Activated CD8-positive, alpha-beta T cell treated with anti-CD3 and anti-CD28 coated beads, Interleukin-2, amount 10 ng/mL, durations not matched to agents 7 days and 5 days (primary cell): ENCODE data around the gene CCL5. TPM values are rescaled to one million over a fixed set of nuclear protein-coding genes. Genes with fewer than 3 reads are reported as not detected.

Experiments used
- ATAC-seq: fragments of 150-1000 bp; cut with Tn5 transposase; one replicate; pipeline ENCODE4 v1.10.0; 2021; ENCODE audit warnings: moderate library complexity
- CTCF ChIA-PET: fragments of 350-600 bp; sonication (Branson Sonifier 250); formaldehyde crosslinking; loops from one replicate; lab custom pipeline; 2021; ENCODE audit warnings: antibody characterized with exemption; lab: Charles Lee
- POLR2A ChIA-PET: fragments of 350-600 bp; sonication (Branson Sonifier 250); formaldehyde crosslinking; loops from one replicate; lab custom pipeline; 2021; ENCODE audit warnings: antibody characterized with exemption; lab: Charles Lee
- DNase-seq: peaks from one replicate; pipeline ENCODE4 v3.0.0-alpha.2; 2020
- H3K27ac Mint-ChIP-seq: one replicate; pipeline ENCODE4 v1.8.0; 2021; ENCODE audit warnings: mild to moderate bottlenecking, mixed read lengths
- H3K27me3 Mint-ChIP-seq: one replicate; pipeline ENCODE4 v1.8.0; 2021; ENCODE audit warnings: low read depth, mixed read lengths
- H3K36me3 Mint-ChIP-seq: one replicate; pipeline ENCODE4 v1.8.0; 2021; ENCODE audit warnings: low read depth, mixed read lengths
- H3K4me1 Mint-ChIP-seq: one replicate; pipeline ENCODE4 v1.8.0; 2021; ENCODE audit warnings: low read depth, mixed read lengths
- H3K4me3 Mint-ChIP-seq: one replicate; pipeline ENCODE4 v1.8.0; 2021; ENCODE audit warnings: mild to moderate bottlenecking, mixed read lengths
- H3K9me3 Mint-ChIP-seq: one replicate; pipeline ENCODE4 v1.8.0; 2022; ENCODE audit warnings: mixed read lengths; ENCODE audit not compliant: insufficient read depth
- total RNA-seq, 2 experiments: library from RNA; stranded (reverse); gene quantifications; one replicate each; pipeline ENCODE4 v1.2.3, GENCODE V29; 2021

The CCL5 gene
- 100 to 1,000 TPM; 275 to 301 TPM for total RNA-seq

DNA sequence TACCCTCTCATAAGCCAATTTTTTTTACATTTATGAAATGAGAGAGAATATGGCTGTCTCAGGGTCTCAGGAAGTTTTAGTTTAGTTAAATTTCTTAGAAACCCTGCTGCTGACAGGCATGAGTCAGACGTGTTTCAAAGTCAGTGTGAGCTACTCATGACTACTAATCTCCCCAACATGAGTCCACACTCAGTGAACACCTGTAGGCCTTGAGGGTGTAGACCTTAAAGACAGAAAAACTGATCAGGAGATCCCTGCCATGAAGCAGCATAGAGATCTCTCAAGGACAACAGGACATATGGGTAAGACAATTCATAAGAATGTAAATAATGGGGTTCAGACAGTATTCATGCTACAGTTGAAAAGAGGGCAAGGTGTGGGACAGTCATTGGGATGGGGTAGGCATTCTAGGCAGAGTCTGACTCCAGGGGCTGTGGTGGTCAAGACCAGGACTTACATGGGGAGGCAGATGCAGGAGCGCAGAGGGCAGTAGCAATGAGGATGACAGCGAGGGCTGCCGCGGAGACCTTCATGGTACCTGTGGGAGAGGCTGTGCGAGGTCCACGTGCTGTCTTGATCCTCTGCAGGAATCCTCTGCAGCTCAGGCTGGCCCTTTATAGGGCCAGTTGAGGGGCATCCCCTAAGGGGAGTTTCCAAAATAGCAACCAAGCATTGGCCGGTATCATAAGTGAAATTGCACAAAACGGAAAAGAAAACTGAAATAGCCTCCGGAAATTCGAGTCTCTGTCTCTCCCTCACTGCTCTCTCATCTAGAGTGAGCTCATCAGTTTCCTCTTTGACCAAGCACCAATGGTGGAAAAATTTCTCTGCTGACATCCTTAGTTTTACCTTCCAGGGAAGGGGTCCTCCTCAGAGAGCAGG, at the start of gene CCL5:
TSS of gene CCL5 (minus strand) at position 588 of the 882 bp plus-strand sequence.
- Mint-ChIP-seq H3K27me3 (no peaks in the 10 kb centered on the region), H3K9me3 (no peaks in the 10 kb centered on the region), H3K4me1 (peaks cover 65% of the 10 kb centered on the region), H3K27ac (peak within 1 kb of the TSS; percentile 96), H3K4me3 (peak within 1 kb of the TSS; percentile 90), H3K36me3 (peaks cover 45% of the 10 kb centered on the region)
- ATAC-seq, result peak; percentile 80
- CTCF ChIA-PET, result interaction anchor here (0.6 to 6.8 kb wide), 18 partner anchors 9 to 269 kb away, joined by 3 to 49 read pairs (median 4); partner anchors contain the start of genes RDM1 and TAF15
- peak; percentile 83 for DNase-seq
- POLR2A ChIA-PET, result interaction anchor here (0.6 to 9.9 kb wide), 19 partner anchors 9 to 687 kb away, joined by 3 to 121 read pairs (median 3); partner anchors contain the start of genes HEATR9, RDM1 and TAF15

DNA sequence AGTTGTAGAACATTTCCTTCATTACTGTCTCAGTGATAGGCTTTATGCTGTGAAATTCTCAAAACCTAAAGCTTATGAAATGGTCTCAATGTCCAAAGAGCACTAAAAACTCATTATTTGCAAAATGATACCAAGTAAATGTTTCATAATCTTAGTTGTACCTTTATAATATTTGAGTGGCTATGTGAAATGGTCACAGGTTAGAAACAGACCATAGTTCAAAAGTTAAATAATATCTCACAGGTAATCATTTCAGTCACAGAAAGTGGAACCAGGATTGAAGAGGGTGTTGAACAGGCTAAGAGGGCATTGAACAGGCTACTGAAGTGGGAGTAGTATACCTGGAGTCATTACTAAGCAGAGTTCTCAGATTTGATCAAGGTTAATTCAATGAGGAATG, 47.6 kb upstream of the CCL5 start:
- ChIA-PET CTCF (no interaction called here), POLR2A (no interaction called here)
- ATAC-seq (no peak), DNase-seq (no peak)
- Mint-ChIP-seq H3K4me1 (peaks cover 56% of the 10 kb centered on the region), H3K9me3 (no peaks in the 10 kb centered on the region), H3K4me3 (no peak overlapping the region), H3K27ac (no peak overlapping the region), H3K27me3 (no peaks in the 10 kb centered on the region), H3K36me3 (peaks cover 48% of the 10 kb centered on the region)

DNA sequence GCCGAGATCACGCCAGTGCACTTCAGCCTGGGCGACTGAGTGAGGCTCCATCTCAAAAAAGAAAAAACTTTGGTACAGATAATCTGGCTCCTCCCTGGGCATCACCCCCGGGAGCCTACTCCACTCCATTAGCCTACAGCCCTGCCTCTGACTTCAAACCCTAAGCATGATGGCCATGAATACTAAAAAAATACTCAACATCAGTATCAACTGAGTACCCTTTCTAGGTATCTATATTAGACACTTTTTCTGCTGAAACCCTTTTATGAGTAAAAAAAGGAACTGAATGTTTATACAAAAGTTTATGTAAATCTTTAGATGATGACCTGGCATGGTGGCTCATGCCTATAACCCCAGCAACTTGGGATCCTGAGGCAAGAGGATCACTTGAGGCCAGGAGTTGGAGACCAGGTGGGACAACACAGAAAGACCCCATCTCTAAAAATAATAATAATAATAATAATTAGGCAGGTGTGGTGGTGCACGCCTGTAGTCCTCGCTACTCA, 43.5 kb upstream of the CCL5 start:
- Mint-ChIP-seq H3K9me3 (no peaks in the 10 kb centered on the region), H3K27ac (no peak overlapping the region), H3K4me3 (no peak overlapping the region), H3K4me1 (peaks cover 61% of the 10 kb centered on the region), H3K27me3 (no peaks in the 10 kb centered on the region), H3K36me3 (peaks cover 69% of the 10 kb centered on the region)
- no peak for DNase-seq
- ChIA-PET CTCF (interaction anchor here (0.8 to 1.8 kb wide), 3 partner anchors 21 to 74 kb away, joined by 3 to 12 read pairs (median 4); no protein-coding TSS in a partner anchor), POLR2A (interaction anchor here (0.7 kb wide), 1 partner anchor 11 kb away, joined by 3 read pairs; no protein-coding TSS in a partner anchor)
- ATAC-seq, result no peak

DNA sequence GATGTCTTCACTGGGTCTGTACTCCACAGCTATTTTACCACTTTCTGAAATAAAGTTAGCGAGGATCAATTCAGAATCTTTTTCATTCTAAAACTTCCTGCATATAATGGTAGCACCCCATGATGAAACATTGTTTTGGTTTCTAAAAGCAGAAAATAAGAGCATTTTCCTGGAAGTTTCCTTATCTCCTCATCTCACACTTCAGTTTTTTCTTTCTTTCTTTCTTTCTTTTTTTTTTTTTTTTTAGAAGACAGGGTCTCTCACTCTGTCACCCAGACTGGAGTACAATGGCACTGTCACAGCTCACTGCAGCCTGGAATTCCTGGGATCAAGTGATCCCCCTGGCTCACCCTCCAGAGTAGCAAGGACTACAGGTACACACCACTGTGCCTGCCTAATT, 40.1 kb upstream of the CCL5 start:
- H3K4me3 Mint-ChIP-seq, result peak overlapping the region; percentile 34
- H3K27me3 Mint-ChIP-seq, result no peaks in the 10 kb centered on the region
- H3K9me3 Mint-ChIP-seq, result no peaks in the 10 kb centered on the region
- H3K27ac Mint-ChIP-seq, result peak overlapping the region; percentile 79
- POLR2A ChIA-PET, result interaction anchor here (1.5 kb wide), 1 partner anchor 40 kb away, joined by 3 read pairs; the partner anchor contains the start of gene CCL5
- DNase-seq (no peak), ATAC-seq (no peak)
- peaks cover 56% of the 10 kb centered on the region for H3K4me1 Mint-ChIP-seq
- CTCF ChIA-PET, result no interaction called here
- H3K36me3 Mint-ChIP-seq, result peaks cover 73% of the 10 kb centered on the region

DNA sequence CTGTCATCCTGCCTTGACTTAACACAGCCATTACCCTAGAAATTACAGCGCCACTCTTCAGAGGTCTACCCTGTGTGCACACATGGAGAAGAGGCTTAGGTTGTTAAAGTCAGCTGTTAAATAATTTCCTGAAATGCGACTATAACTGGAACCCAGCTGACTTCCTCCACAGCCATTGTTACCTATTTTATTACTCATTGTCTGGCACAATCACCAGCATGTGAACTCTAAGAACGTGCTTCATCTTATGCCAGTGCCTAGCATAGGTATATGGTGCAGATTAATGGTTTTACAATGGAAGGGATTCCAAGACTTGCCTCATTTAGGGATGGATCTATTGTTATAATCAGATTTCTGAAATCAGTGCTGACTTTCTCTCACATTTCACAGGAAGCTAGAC, 38.5 kb upstream of the CCL5 start:
- ATAC-seq, result no peak
- H3K36me3 Mint-ChIP-seq, result peaks cover 68% of the 10 kb centered on the region
- H3K27me3 Mint-ChIP-seq, result no peaks in the 10 kb centered on the region
- peaks cover 53% of the 10 kb centered on the region for H3K4me1 Mint-ChIP-seq
- ChIA-PET CTCF (interaction anchor here (0.9 to 1.2 kb wide), 3 partner anchors 8 to 64 kb away, joined by 3 read pairs; no protein-coding TSS in a partner anchor), POLR2A (interaction anchor here (0.7 kb wide), 1 partner anchor 13 kb away, joined by 3 read pairs; no protein-coding TSS in a partner anchor)
- DNase-seq, result no peak
- no peak overlapping the region for H3K27ac Mint-ChIP-seq
- no peak overlapping the region for H3K4me3 Mint-ChIP-seq
- H3K9me3 Mint-ChIP-seq, result no peaks in the 10 kb centered on the region

DNA sequence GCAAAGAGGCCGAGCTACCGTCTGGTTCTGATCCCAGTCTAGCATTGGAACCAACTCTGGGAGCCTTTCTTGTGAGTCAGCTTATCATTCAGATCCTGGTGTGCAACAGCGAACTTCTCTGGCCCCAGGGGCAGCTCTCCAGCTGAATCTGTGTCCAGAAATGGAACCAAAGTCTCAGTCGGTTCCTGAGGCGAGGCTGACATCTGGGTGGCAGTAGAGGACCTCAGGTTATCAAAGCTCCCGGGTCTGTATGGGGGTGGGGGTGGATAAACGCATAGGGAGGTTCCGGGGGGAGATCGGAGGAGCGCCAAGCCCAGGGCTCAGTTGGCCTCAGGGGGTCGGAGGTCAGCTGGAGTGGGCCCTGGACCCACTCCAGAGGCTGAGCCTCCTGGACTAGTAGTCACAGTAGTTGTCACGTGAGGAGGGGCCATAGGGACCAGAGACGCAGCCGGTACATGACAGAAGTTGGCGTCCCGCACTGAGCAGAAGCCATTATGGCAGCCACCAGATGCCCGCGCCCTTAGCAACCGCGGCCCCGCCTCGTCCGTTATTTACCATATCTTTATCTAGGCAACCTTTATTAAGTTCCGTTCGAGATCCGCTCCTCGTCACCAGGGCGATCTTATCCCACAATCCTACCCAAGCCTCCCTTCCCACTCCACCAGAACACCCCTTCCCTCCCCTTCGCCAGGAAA, 37.5 kb upstream of the CCL5 start:
- Mint-ChIP-seq H3K4me3 (no peak overlapping the region), H3K9me3 (no peaks in the 10 kb centered on the region), H3K27ac (no peak overlapping the region), H3K27me3 (no peaks in the 10 kb centered on the region), H3K36me3 (peaks cover 68% of the 10 kb centered on the region), H3K4me1 (peaks cover 57% of the 10 kb centered on the region)
- ATAC-seq (no peak), DNase-seq (no peak)
- POLR2A ChIA-PET, result no interaction called here
- CTCF ChIA-PET, result no interaction called here

DNA sequence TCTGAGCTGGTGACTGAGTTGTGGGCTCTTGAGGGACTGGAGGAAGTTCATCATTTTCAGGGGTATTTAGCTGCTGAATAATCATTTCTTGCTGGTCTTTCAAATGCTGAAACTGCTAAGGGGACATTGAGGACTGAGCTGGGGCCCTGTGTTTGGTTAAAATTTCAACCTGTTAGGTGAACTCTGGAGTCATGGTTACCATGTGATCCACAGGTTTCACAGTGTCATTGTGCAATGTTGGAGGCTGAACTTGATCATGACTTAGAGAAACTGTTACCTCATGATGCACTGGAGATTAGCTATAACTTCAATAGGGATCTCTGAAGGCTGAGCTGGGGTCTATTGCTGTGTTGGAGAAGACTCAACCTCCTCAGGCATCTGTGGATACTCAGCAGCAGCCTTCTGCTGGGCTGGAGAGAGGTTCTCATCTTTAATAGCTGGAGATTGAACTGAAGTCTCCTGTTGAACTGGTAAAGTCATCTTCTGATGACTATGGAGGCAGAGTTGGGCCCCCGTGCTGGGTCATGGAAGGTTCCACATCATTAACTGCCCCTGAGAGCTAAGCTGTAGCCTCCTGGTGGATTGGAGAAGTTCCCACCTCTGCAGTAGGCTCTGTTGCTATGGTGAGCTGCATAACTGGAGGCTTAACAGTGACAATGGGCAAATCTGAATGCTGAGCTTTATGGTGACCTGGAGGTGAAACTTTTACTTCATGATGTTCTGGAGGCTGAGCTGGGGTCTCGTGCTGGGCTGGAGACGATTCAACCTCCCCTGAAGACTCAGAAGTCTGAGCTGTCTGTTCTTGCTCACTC, 35.2 kb upstream of the CCL5 start:
- H3K4me3 Mint-ChIP-seq, result no peak overlapping the region

DNA sequence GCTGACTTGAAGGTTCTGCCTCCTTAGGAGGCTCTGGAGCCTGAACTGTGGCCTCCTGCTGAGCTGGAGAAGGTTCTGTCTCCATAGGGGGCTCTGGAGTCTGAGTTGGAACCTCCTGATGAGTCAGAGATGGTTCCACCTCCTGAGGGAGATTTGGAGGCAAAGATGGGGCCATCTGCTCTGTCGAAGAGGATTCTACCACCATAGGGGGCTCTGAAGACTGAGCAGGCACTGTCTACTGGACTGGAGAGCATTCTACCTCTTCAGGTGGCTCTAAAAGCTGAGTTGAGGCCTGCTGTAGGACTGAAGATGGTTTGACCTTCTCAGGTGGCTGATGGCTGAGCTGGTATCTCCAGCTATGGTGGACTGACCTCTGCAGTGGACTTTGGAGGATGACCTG, 34.2 kb upstream of the CCL5 start:
- no peak for ATAC-seq
- CTCF ChIA-PET, result interaction anchor here (0.5 to 2.1 kb wide), 7 partner anchors 14 to 234 kb away, joined by 3 to 6 read pairs (median 3); no protein-coding TSS in a partner anchor
- peaks cover 59% of the 10 kb centered on the region for H3K36me3 Mint-ChIP-seq

More for the DNA sequence above, 35.2 kb upstream of the CCL5 start:
- no peaks in the 10 kb centered on the region for H3K27me3 Mint-ChIP-seq
- no peak for DNase-seq
- ChIA-PET POLR2A (interaction anchor here (1.0 to 3.0 kb wide), 3 partner anchors 16 to 36 kb away, joined by 3 to 11 read pairs (median 8); partner anchors contain the start of gene CCL5), CTCF (interaction anchor here (0.7 to 2.1 kb wide), 12 partner anchors 8 to 66 kb away, joined by 3 to 8 read pairs (median 4); partner anchors contain the start of genes CCL5 and RDM1)
- ATAC-seq, result no peak
- peaks cover 46% of the 10 kb centered on the region for H3K4me1 Mint-ChIP-seq
- H3K27ac Mint-ChIP-seq, result no peak overlapping the region
- peaks cover 60% of the 10 kb centered on the region for H3K36me3 Mint-ChIP-seq
- no peaks in the 10 kb centered on the region for H3K9me3 Mint-ChIP-seq

DNA sequence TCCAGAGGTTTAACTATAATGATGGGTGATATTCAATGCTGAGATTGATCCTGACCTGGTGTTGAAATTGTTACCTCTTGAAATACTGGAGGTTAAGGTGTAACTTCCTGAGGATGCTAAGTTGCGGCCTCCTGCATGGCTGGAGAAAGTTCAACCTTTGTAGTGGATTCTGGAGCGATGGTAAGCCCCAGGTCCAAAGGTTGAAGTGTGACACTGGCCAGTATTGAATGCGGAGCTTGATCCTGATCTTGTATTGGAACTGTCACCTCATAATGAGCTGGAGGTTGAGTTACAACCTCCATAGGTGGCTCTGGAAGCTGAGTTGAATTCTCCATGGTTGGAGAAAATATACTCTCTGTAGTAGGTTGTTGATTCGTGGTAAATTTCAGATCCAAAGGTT, 33.4 kb upstream of the CCL5 start:
- Mint-ChIP-seq H3K27me3 (no peaks in the 10 kb centered on the region), H3K36me3 (peaks cover 64% of the 10 kb centered on the region), H3K9me3 (no peaks in the 10 kb centered on the region), H3K27ac (no peak overlapping the region), H3K4me1 (peaks cover 43% of the 10 kb centered on the region), H3K4me3 (no peak overlapping the region)
- POLR2A ChIA-PET, result interaction anchor here (1.1 to 3.0 kb wide), 2 partner anchors 11 to 34 kb away, joined by 3 to 11 read pairs; partner anchors contain the start of gene CCL5
- no peak for ATAC-seq
- CTCF ChIA-PET, result interaction anchor here (0.9 to 1.5 kb wide), 4 partner anchors 12 to 159 kb away, joined by 3 to 4 read pairs (median 4); no protein-coding TSS in a partner anchor
- no peak for DNase-seq

More for the DNA sequence above, 34.2 kb upstream of the CCL5 start:
- H3K9me3 Mint-ChIP-seq, result no peaks in the 10 kb centered on the region
- H3K27me3 Mint-ChIP-seq, result no peaks in the 10 kb centered on the region
- POLR2A ChIA-PET, result interaction anchor here (3.0 kb wide), 1 partner anchor 35 kb away, joined by 11 read pairs; the partner anchor contains the start of gene CCL5
- DNase-seq, result no peak
- no peak overlapping the region for H3K4me3 Mint-ChIP-seq
- H3K27ac Mint-ChIP-seq, result no peak overlapping the region
- H3K4me1 Mint-ChIP-seq, result peaks cover 44% of the 10 kb centered on the region

DNA sequence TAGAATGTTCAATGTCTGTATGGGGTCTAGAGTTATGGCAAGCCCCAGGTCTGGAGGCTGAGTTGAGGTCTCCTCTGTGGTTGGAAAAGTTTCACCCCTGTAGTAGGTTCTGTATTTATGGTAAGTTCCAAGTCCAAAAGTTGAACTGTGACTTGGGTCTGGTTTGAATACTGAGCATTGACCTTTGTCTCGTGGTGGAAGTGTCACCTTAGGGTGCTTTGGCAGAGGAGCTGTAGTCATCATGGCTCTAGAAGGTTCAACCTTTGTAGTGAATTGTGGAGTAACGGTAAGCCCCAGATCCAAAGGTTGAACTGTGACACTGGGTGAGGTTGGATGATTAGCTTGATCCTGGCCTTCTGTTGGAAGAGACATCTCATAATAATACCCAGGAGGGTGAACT, 32.8 kb upstream of the CCL5 start:
- ChIA-PET CTCF (interaction anchor here (1.1 to 1.5 kb wide), 3 partner anchors 11 to 63 kb away, joined by 3 to 4 read pairs (median 3); no protein-coding TSS in a partner anchor), POLR2A (interaction anchor here (1.1 kb wide), 1 partner anchor 11 kb away, joined by 3 read pairs; no protein-coding TSS in a partner anchor)
- Mint-ChIP-seq H3K27me3 (no peaks in the 10 kb centered on the region), H3K4me1 (peaks cover 41% of the 10 kb centered on the region), H3K4me3 (no peak overlapping the region), H3K27ac (no peak overlapping the region), H3K36me3 (peaks cover 57% of the 10 kb centered on the region), H3K9me3 (no peaks in the 10 kb centered on the region)
- ATAC-seq (no peak), DNase-seq (no peak)
